ENCODE results near the gene INPP5A.

DNA sequence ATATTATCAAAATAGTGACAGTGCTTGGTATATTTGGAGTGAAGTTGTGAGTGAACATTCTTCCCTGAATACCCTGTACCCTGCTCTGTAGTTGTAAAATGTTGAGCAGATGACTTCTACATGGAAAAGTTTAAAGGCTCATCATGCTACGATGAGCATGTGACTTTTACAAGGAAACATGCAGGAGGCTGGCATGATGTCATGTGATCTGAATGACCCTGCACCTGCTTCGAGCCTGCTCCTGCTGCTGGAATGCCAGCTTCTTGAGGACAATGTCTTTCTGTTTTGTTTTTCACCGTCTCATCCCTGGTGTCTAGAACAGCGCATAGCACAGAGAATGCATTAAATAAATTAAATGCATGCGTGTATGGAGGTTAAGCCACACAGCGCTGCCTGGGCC, 5.4 kb upstream of the INPP5A start:
- TF ChIP-seq CTCF (IDR thresholded peaks at IDR 0.05; ENCODE audit: poor library complexity), result no peak
- TF ChIP-seq EZH2 (IDR thresholded peaks at IDR 0.05; ENCODE audit: borderline replicate concordance), result no peak
- no peak for TF ChIP-seq EZH2phosphoT487 (IDR thresholded peaks at IDR 0.05; ENCODE audit: low read depth, severe bottlenecking, unreplicated experiment)
